ENCODE results near the gene TEP1.

- TF ChIP-seq REST (IDR thresholded peaks at IDR 0.05; ENCODE audit: insufficient read depth in 1 of 2, low read depth in 2 of 2, low read length in 2 of 2), result no peak
- TF ChIP-seq FOXP2 (optimal IDR thresholded peaks at IDR 0.05; ENCODE audit: borderline replicate concordance, extremely low read depth, extremely low read length, insufficient read depth), result no peak
Observed at GRCh38 chr14:20412876-20413743, at the start of gene TEP1.

Measured in PFSK-1 (cell line).